Renal cortical epithelial cell (primary cell): ENCODE results near the gene ZC3H14. TPM values are rescaled to one million over a fixed set of nuclear protein-coding genes. Genes with fewer than 3 reads are reported as not detected.

Experiments used
- total RNA-seq: library from RNA; depleted of rRNA; stranded (reverse); fragments of >200 nt; gene quantifications from 2 replicates; pipeline ENCODE4 v1.2.3, GENCODE V29; 2014

Gene ZC3H14
- total RNA-seq, 1 donor from 2014 or later: 86.6 TPM

Other genes with a start within 250 kb of the ZC3H14 start
- gene KCNK10, start 239.8 kb upstream of the ZC3H14 start, total RNA-seq: 0.10 TPM in 1 of 2 replicates, not detected in the other
- gene SPATA7, start 177.4 kb upstream of the ZC3H14 start, total RNA-seq: 9.6 and 19.1 TPM in 2 replicates
- 6.8 and 22.1 TPM in 2 replicates for gene PTPN21, start 8.0 kb upstream of the ZC3H14 start, total RNA-seq
- 0.55 and 2.4 TPM in 2 replicates for gene EML5, start 229.9 kb downstream of the ZC3H14 start, total RNA-seq